ENCODE results near the gene MAD1L1.
"Not testable (repeated sequence)": the region's sequence is repeated elsewhere in the genome, so short reads cannot be mapped to it uniquely, and the experiment has no call there.

The MAD1L1 gene

GRCh38 chr7:2044311-2044882, 188.3 kb downstream of the MAD1L1 start:
- no peak for DNase-seq (ENCODE audit: low read depth)

GRCh38 chr7:2043316-2044039, 189.3 kb downstream of the MAD1L1 start:
- no peak for DNase-seq (ENCODE audit: low read depth)

- DNase-seq (ENCODE audit: low read depth): no peak
These were observed 190.1 kb downstream of the MAD1L1 start for GRCh38 chr7:2042650-2043049.

GRCh38 chr7:2041496-2042367, 191.0 kb downstream of the MAD1L1 start:
- no peak for DNase-seq (ENCODE audit: low read depth)

GRCh38 chr7:2040893-2041270, 191.9 kb downstream of the MAD1L1 start:
- DNase-seq (ENCODE audit: low read depth): no peak

GRCh38 chr7:2040201-2040892, 192.4 kb downstream of the MAD1L1 start:
- DNase-seq (ENCODE audit: low read depth): no peak

GRCh38 chr7:2038931-2039728, 193.6 kb downstream of the MAD1L1 start:
- DNase-seq (ENCODE audit: low read depth): no peak

GRCh38 chr7:2037808-2038522, 194.8 kb downstream of the MAD1L1 start:
- no peak for DNase-seq (ENCODE audit: low read depth)

GRCh38 chr7:2037301-2037807, 195.4 kb downstream of the MAD1L1 start:
- no peak for DNase-seq (ENCODE audit: low read depth)

GRCh38 chr7:2036786-2037185, 196.0 kb downstream of the MAD1L1 start:
- DNase-seq (ENCODE audit: low read depth): no peak

- DNase-seq (ENCODE audit: low read depth): not testable (repeated sequence)
These were observed 196.5 kb downstream of the MAD1L1 start for GRCh38 chr7:2036201-2036600.

- DNase-seq (ENCODE audit: low read depth): no peak
These were observed 198.2 kb downstream of the MAD1L1 start for GRCh38 chr7:2034291-2035201.

GRCh38 chr7:2033586-2034135, 199.1 kb downstream of the MAD1L1 start:
- no peak for DNase-seq (ENCODE audit: low read depth)

- DNase-seq (ENCODE audit: low read depth): no peak
These were observed 199.8 kb downstream of the MAD1L1 start for GRCh38 chr7:2032876-2033407.

- DNase-seq (ENCODE audit: low read depth): no peak
These were observed 200.5 kb downstream of the MAD1L1 start for GRCh38 chr7:2032030-2032875.

GRCh38 chr7:2031451-2031845, 201.3 kb downstream of the MAD1L1 start:
- DNase-seq (ENCODE audit: low read depth): no peak

- no peak for DNase-seq (ENCODE audit: low read depth)
These were observed 202.0 kb downstream of the MAD1L1 start for GRCh38 chr7:2030475-2031450.
